Activated B cell treated with CpG ODN at 0.5 μM for 24 hours (primary cell): Measurements from ENCODE around the gene TBC1D9. TPM values are rescaled to one million over a fixed set of nuclear protein-coding genes. Genes with fewer than 3 reads are reported as not detected.

Experiments used
- ATAC-seq: fragments of 200-7000 bp; cut with Tn5 transposase; one replicate; pipeline ENCODE4 v1.10.0; 2021; ENCODE audit warnings: low read depth, mild to moderate bottlenecking, moderate library complexity
- CTCF ChIA-PET: fragments of 350-600 bp; sonication (Branson Sonifier 250); formaldehyde crosslinking; loops from one replicate; lab custom pipeline; 2021; ENCODE audit warnings: antibody characterized with exemption; lab: Charles Lee
- POLR2A ChIA-PET: fragments of 350-600 bp; sonication (Branson Sonifier 250); formaldehyde crosslinking; loops from one replicate; lab custom pipeline; 2021; ENCODE audit warnings: antibody characterized with exemption; lab: Charles Lee
- DNase-seq: peaks from one replicate; pipeline ENCODE4 v3.0.0; 2022
- H3K27ac Mint-ChIP-seq: one replicate; pipeline ENCODE4 v1.8.0; 2020; ENCODE audit warnings: mixed read lengths
- H3K27me3 Mint-ChIP-seq: one replicate; pipeline ENCODE4 v1.8.0; 2021; ENCODE audit warnings: mixed read lengths
- H3K36me3 Mint-ChIP-seq: one replicate; pipeline ENCODE4 v1.8.0; 2021; ENCODE audit warnings: low read depth, mixed read lengths
- H3K4me1 Mint-ChIP-seq: one replicate; pipeline ENCODE4 v1.8.0; 2021; ENCODE audit warnings: mixed read lengths
- H3K4me3 Mint-ChIP-seq: one replicate; pipeline ENCODE4 v1.8.0; 2020; ENCODE audit warnings: mild to moderate bottlenecking, mixed read lengths
- H3K9me3 Mint-ChIP-seq: one replicate; pipeline ENCODE4 v1.8.0; 2020; ENCODE audit warnings: mixed read lengths
- CTCF ChIP-seq: fragments of 200-600 bp; IDR thresholded peaks from one replicate; pipeline ENCODE4 v1.8.0; 2022; ENCODE audit warnings: antibody characterized with exemption, mild to moderate bottlenecking
- intact Hi-C: fragments of 100-400 bp; cut with micrococcal nuclease; formaldehyde crosslinking; loops from one replicate; pipeline ENCODE4 v1.15.1; 2024
- total RNA-seq: library from RNA; stranded (reverse); gene quantifications from 2 replicates; pipeline ENCODE4 v1.2.3, GENCODE V29; 2022

The TBC1D9 gene
- total RNA-seq, 1 donor from 2014 or later: 46.0 TPM

GRCh38 chr4:140742838-140743193 is 13.4 kb downstream of the TBC1D9 start:
- no peaks in the 10 kb centered on the region for H3K27me3 Mint-ChIP-seq
- peak; percentile 10 for ATAC-seq
- peak overlapping the region; percentile 80 for H3K4me3 Mint-ChIP-seq
- ChIA-PET POLR2A (interaction anchor here (0.6 to 5.8 kb wide), 12 partner anchors 11 to 686 kb away, joined by 3 to 70 read pairs (median 8); partner anchors contain the start of gene TBC1D9), CTCF (interaction anchor here (0.6 to 3.1 kb wide), 14 partner anchors 11 to 141 kb away, joined by 3 to 20 read pairs (median 5); partner anchors contain the start of gene TBC1D9)
- H3K9me3 Mint-ChIP-seq: no peaks in the 10 kb centered on the region
- intact Hi-C loops: loop anchor here (1.0 to 5.0 kb wide), 12 partner anchors 10 to 370 kb away; partner anchors contain the start of genes ELMOD2 and SCOC
- DNase-seq: no peak
- peaks cover 19% of the 10 kb centered on the region for H3K36me3 Mint-ChIP-seq
- peaks cover 90% of the 10 kb centered on the region for H3K4me1 Mint-ChIP-seq
- H3K27ac Mint-ChIP-seq: peak overlapping the region; percentile 97
- TF ChIP-seq CTCF: no peak

GRCh38 chr4:140740906-140741670 is 15.1 kb downstream of the TBC1D9 start:
- peak overlapping the region; percentile 97 for H3K27ac Mint-ChIP-seq
- no peak for ATAC-seq
- H3K4me1 Mint-ChIP-seq: peaks cover 95% of the 10 kb centered on the region
- H3K9me3 Mint-ChIP-seq: no peaks in the 10 kb centered on the region
- no peak for TF ChIP-seq CTCF
- POLR2A ChIA-PET: interaction anchor here (0.6 to 5.8 kb wide), 6 partner anchors 13 to 88 kb away, joined by 3 to 70 read pairs (median 8); partner anchors contain the start of gene TBC1D9
- peaks cover 15% of the 10 kb centered on the region for H3K36me3 Mint-ChIP-seq
- no peak overlapping the region for H3K4me3 Mint-ChIP-seq
- CTCF ChIA-PET: interaction anchor here (1.6 kb wide), 1 partner anchor 15 kb away, joined by 5 read pairs; the partner anchor contains the start of gene TBC1D9
- intact Hi-C loops: loop anchor here (5.0 kb wide), 2 partner anchors 34 to 69 kb away; no protein-coding TSS in a partner anchor
- DNase-seq: no peak
- no peaks in the 10 kb centered on the region for H3K27me3 Mint-ChIP-seq

GRCh38 chr4:140740422-140740821 is 15.8 kb downstream of the TBC1D9 start:
- H3K36me3 Mint-ChIP-seq: peaks cover 17% of the 10 kb centered on the region
- POLR2A ChIA-PET: interaction anchor here (0.5 to 5.8 kb wide), 5 partner anchors 13 to 61 kb away, joined by 3 to 70 read pairs (median 10); partner anchors contain the start of gene TBC1D9

GRCh38 chr4:140739971-140740370 is 16.2 kb downstream of the TBC1D9 start:
- Mint-ChIP-seq H3K4me1 (peaks cover 94% of the 10 kb centered on the region), H3K36me3 (peaks cover 16% of the 10 kb centered on the region), H3K27ac (peak overlapping the region; percentile 97), H3K9me3 (no peaks in the 10 kb centered on the region), H3K27me3 (no peaks in the 10 kb centered on the region), H3K4me3 (peak overlapping the region; percentile 16)
- CTCF ChIA-PET: no interaction called here
- intact Hi-C loops: loop anchor here (5.0 kb wide), 2 partner anchors 33 to 68 kb away; no protein-coding TSS in a partner anchor
- POLR2A ChIA-PET: interaction anchor here (0.5 to 5.8 kb wide), 3 partner anchors 13 to 17 kb away, joined by 3 to 70 read pairs (median 8); partner anchors contain the start of gene TBC1D9
- ATAC-seq (no peak), DNase-seq (no peak)
- no peak for TF ChIP-seq CTCF

More at GRCh38 chr4:140740422-140740821, 15.8 kb downstream of the TBC1D9 start:
- DNase-seq: no peak
- no peak for ATAC-seq
- no peak overlapping the region for H3K4me3 Mint-ChIP-seq
- intact Hi-C loops: loop anchor here (5.0 kb wide), 2 partner anchors 33 to 68 kb away; no protein-coding TSS in a partner anchor
- H3K4me1 Mint-ChIP-seq: peaks cover 95% of the 10 kb centered on the region
- peak overlapping the region; percentile 97 for H3K27ac Mint-ChIP-seq
- no peaks in the 10 kb centered on the region for H3K27me3 Mint-ChIP-seq
- TF ChIP-seq CTCF: no peak
- no peaks in the 10 kb centered on the region for H3K9me3 Mint-ChIP-seq
- CTCF ChIA-PET: no interaction called here

- TF ChIP-seq CTCF: no peak
- Mint-ChIP-seq H3K9me3 (no peaks in the 10 kb centered on the region), H3K36me3 (peaks cover 15% of the 10 kb centered on the region), H3K27me3 (no peaks in the 10 kb centered on the region), H3K4me3 (no peak overlapping the region), H3K4me1 (peaks cover 87% of the 10 kb centered on the region), H3K27ac (peak overlapping the region; percentile 42)
- intact Hi-C loops: no loop called here
- no peak for ATAC-seq
- no peak for DNase-seq
- CTCF ChIA-PET: no interaction called here
- POLR2A ChIA-PET: interaction anchor here (1.1 to 1.8 kb wide), 2 partner anchors 15 to 72 kb away, joined by 4 to 8 read pairs; no protein-coding TSS in a partner anchor
Measured at GRCh38 chr4:140738139-140738538, 18.0 kb downstream of the TBC1D9 start.
